H1 (cell line): ENCODE results near the gene FKRP. TPM values are rescaled to one million over a fixed set of nuclear protein-coding genes. Genes with fewer than 3 reads are reported as not detected.

Experiments
- CTCF ChIA-PET: fragments of 300-600 bp; sonication (Branson Sonifier 250); formaldehyde crosslinking; loops from one replicate; lab custom pipeline; 2021; ENCODE audit not compliant: partially characterized antibody; lab: Charles Lee
- POLR2A ChIA-PET: fragments of 300-600 bp; sonication (Branson Sonifier 250); formaldehyde crosslinking; loops from one replicate; lab custom pipeline; 2021; ENCODE audit warnings: inconsistent platforms; ENCODE audit not compliant: partially characterized antibody; lab: Charles Lee
- DNase-seq, 2 experiments: peaks; one replicate each; pipeline versions ENCODE4 v3.0.0 to v3.0.0-alpha.2; 2010 to 2022; ENCODE audit warnings: low spot score in 2 of 2, low read depth in 1 of 2, mixed read lengths in 1 of 2
- FAIRE-seq: peaks from 2 replicates; lab custom pipeline; 2011; peaks lifted over from hg19 to GRCh38; lab: Jason Lieb, UNC
- H2AFZ ChIP-seq: 2 replicates; pipeline ENCODE4 v1.8.1; 2012; ENCODE audit warnings: low read length, inconsistent platforms
- H2AK5ac ChIP-seq: 2 replicates; pipeline ENCODE4 v1.6.1; 2013; ENCODE audit warnings: low read depth, low read length
- H2BK120ac ChIP-seq: replicated peaks from 2 replicates; pipeline ENCODE3; 2013; ENCODE audit warnings: low read depth, low read length, inconsistent platforms
- H2BK12ac ChIP-seq: 2 replicates; pipeline ENCODE4 v1.6.1; 2013; ENCODE audit warnings: low read depth, low read length
- H2BK15ac ChIP-seq: 2 replicates; pipeline ENCODE4 v1.6.1; 2013; ENCODE audit warnings: low read length
- H2BK20ac ChIP-seq: 2 replicates; pipeline ENCODE4 v1.6.1; 2013; ENCODE audit warnings: low read length
- H2BK5ac ChIP-seq: 2 replicates; pipeline ENCODE4 v1.6.1; 2013; ENCODE audit warnings: low read depth, low read length
- H3K14ac ChIP-seq: 2 replicates; pipeline ENCODE4 v1.6.1; 2013; ENCODE audit warnings: inconsistent platforms; ENCODE audit not compliant: insufficient read length
- H3K18ac ChIP-seq: 2 replicates; pipeline ENCODE4 v1.6.1; 2013; ENCODE audit warnings: low read length; ENCODE audit errors: extremely low read depth
- H3K23ac ChIP-seq: 2 replicates; pipeline ENCODE4 v1.6.1; 2013; ENCODE audit warnings: inconsistent platforms; ENCODE audit not compliant: insufficient read length
- H3K23me2 ChIP-seq: 2 replicates; pipeline ENCODE4 v1.6.1; 2013; ENCODE audit warnings: low read depth, low read length
- H3K27ac ChIP-seq: 2 replicates; pipeline ENCODE4 v1.6.1; 2011; ENCODE audit warnings: low read depth, low read length, inconsistent platforms
- H3K27me3 ChIP-seq, 4 experiments: replicated peaks in 1 of 4; 1 replicate in 1 of 4; 2 replicates in 3 of 4; pipeline versions ENCODE4 v1.6.1 to v1.8.1; 2011 to 2013; ENCODE audit warnings: low read length in 3 of 4, mild to moderate bottlenecking in 3 of 4, inconsistent platforms in 2 of 4, mixed read lengths in 2 of 4, moderate library complexity in 1 of 4; ENCODE audit not compliant: control insufficient read depth in 3 of 4, insufficient read depth in 3 of 4; ENCODE audit errors: extremely low read depth in 1 of 4
- H3K36me3 ChIP-seq, 4 experiments: 2 replicates each; pipeline versions ENCODE4 v1.6.1 to v1.8.1; 2011 to 2013; ENCODE audit warnings: mild to moderate bottlenecking in 4 of 4, low read length in 3 of 4, moderate library complexity in 2 of 4, control low read depth in 1 of 4, inconsistent platforms in 1 of 4; ENCODE audit not compliant: insufficient read depth in 4 of 4, control insufficient read depth in 2 of 4
- H3K4ac ChIP-seq: replicated peaks from 2 replicates; pipeline ENCODE3; 2013; ENCODE audit warnings: low read length, low read depth, mixed read lengths, inconsistent platforms; ENCODE audit not compliant: insufficient read length
- H3K4me1 ChIP-seq, 4 experiments: replicated peaks in 1 of 4; 1 replicate in 1 of 4; 2 replicates in 3 of 4; pipeline versions ENCODE4 v1.6.1 to v1.8.1; 2011 to 2013; ENCODE audit warnings: low read length in 3 of 4, inconsistent platforms in 2 of 4, mixed read lengths in 1 of 4; ENCODE audit not compliant: insufficient read depth in 4 of 4, control insufficient read depth in 3 of 4
- H3K4me2 ChIP-seq, 2 experiments: 2 replicates each; pipeline versions ENCODE4 v1.6.1 to v1.8.1; 2011 to 2013; ENCODE audit warnings: low read depth in 2 of 2, low read length in 2 of 2, control low read depth in 1 of 2, inconsistent platforms in 1 of 2, mild to moderate bottlenecking in 1 of 2; ENCODE audit not compliant: insufficient read depth in 1 of 2
- H3K4me3 ChIP-seq, 4 experiments: fragments of 200-600, 300-600 bp in 1 of 4; sonication (generic), shearing (Covaris generic), sonication (Bioruptor Twin) in 1 of 4; 2 replicates each; pipeline versions ENCODE4 v1.5.1 to v1.8.1; 2011 to 2016; ENCODE audit warnings: low read length in 4 of 4, low read depth in 3 of 4, control low read depth in 2 of 4, inconsistent platforms in 2 of 4, mild to moderate bottlenecking in 2 of 4, mixed read lengths in 1 of 4, moderate library complexity in 1 of 4; ENCODE audit not compliant: insufficient read depth in 2 of 4; ENCODE audit errors: extremely low read depth in 1 of 4
- H3K56ac ChIP-seq: replicated peaks from 2 replicates; pipeline ENCODE3; 2013; ENCODE audit warnings: low read depth, mild to moderate bottlenecking, mixed read lengths, low read length, inconsistent platforms; ENCODE audit not compliant: insufficient read length
- H3K79me1 ChIP-seq: 2 replicates; pipeline ENCODE4 v1.6.1; 2013; ENCODE audit warnings: low read depth, low read length, control low read depth
- H3K79me2 ChIP-seq, 2 experiments: 2 replicates each; pipeline versions ENCODE4 v1.6.1 to v1.8.1; 2012 to 2013; ENCODE audit warnings: low read length in 2 of 2, mild to moderate bottlenecking in 2 of 2, inconsistent platforms in 1 of 2; ENCODE audit not compliant: insufficient read depth in 2 of 2, control insufficient read depth in 1 of 2
- H3K9ac ChIP-seq, 4 experiments: replicated peaks in 1 of 4; 1 replicate in 1 of 4; 2 replicates in 3 of 4; pipeline versions ENCODE4 v1.6.1 to v1.8.1; 2011 to 2013; ENCODE audit warnings: low read depth in 3 of 4, low read length in 3 of 4, control low read depth in 2 of 4, mild to moderate bottlenecking in 2 of 4, moderate library complexity in 2 of 4, inconsistent platforms in 1 of 4; ENCODE audit errors: extremely low read depth in 1 of 4
- H3K9me3 ChIP-seq, 2 experiments: 2 replicates each; pipeline versions ENCODE4 v1.6.1 to v1.8.1; 2012 to 2013; ENCODE audit warnings: mild to moderate bottlenecking in 2 of 2, moderate library complexity in 2 of 2, control low read depth in 1 of 2, inconsistent platforms in 1 of 2, low read depth in 1 of 2, low read length in 1 of 2, mixed read lengths in 1 of 2; ENCODE audit not compliant: insufficient read depth in 2 of 2
- H4K20me1 ChIP-seq, 2 experiments: replicated peaks in 1 of 2; 2 replicates each; pipeline versions ENCODE3 to v1.8.1; 2011 to 2013; ENCODE audit warnings: inconsistent platforms in 2 of 2, low read length in 2 of 2, mild to moderate bottlenecking in 1 of 2; ENCODE audit not compliant: insufficient read depth in 2 of 2, control insufficient read depth in 1 of 2
- H4K5ac ChIP-seq: 2 replicates; pipeline ENCODE4 v1.6.1; 2013; ENCODE audit warnings: low read length, low read depth, mixed read lengths, inconsistent platforms; ENCODE audit not compliant: insufficient read length
- H4K8ac ChIP-seq: 2 replicates; pipeline ENCODE4 v1.8.0; 2013; ENCODE audit warnings: mild to moderate bottlenecking, moderate library complexity, low read length, inconsistent platforms; ENCODE audit not compliant: insufficient read depth; ENCODE audit errors: extremely low read depth
- H4K91ac ChIP-seq: replicated peaks from 2 replicates; pipeline ENCODE3; 2013; ENCODE audit warnings: low read length, mixed read lengths, inconsistent platforms; ENCODE audit not compliant: insufficient read length
- POU5F1 ChIP-seq: IDR thresholded peaks from 2 replicates; pipeline ENCODE4 v1.6.1; 2011; ENCODE audit warnings: low read depth, mild to moderate bottlenecking, low read length, moderate library complexity
- RNF2 ChIP-seq: fragments of 200-900, 300-1000 bp; sonication (generic); IDR thresholded peaks from 2 replicates; pipeline ENCODE4 v1.7.1; 2016; ENCODE audit warnings: borderline replicate concordance, low read depth, mild to moderate bottlenecking, antibody characterized with exemption, low read length; ENCODE audit not compliant: poor library complexity, severe bottlenecking; ENCODE audit errors: missing control alignments
- SIRT6 ChIP-seq: IDR thresholded peaks from one replicate; pipeline ENCODE4 v1.7.1; 2012; ENCODE audit warnings: low read length, inconsistent platforms
- WGBS, 2 experiments: shearing (Covaris generic) in 1 of 2; methylation state at CpG; one replicate each; pipeline versions ENCODE4 v1.1.6 to v1.1.7; 2013 to 2015; ENCODE audit warnings: low lambda C conversion rate in 2 of 2, mixed read lengths in 2 of 2, inconsistent platforms in 1 of 2, low coverage in 1 of 2, missing lambda C conversion rate in 1 of 2; ENCODE audit not compliant: insufficient replicate concordance in 2 of 2, insufficient coverage in 1 of 2, insufficient read length in 1 of 2; ENCODE audit errors: extremely low coverage in 1 of 2, missing lambda C conversion rate in 1 of 2; 5-methylcytosine and 5-hydroxymethylcytosine counted together
- polyA plus RNA-seq, 7 experiments: library from polyadenylated mRNA; depleted of rRNA in 3 of 7; stranded (reverse) in 5 of 7; unstranded in 2 of 7; fragments of >200 nt in 5 of 7; fragments of 200-250 nt in 2 of 7; gene quantifications; 1 replicate in 5 of 7; 2 replicates in 1 of 7; 4 replicates in 1 of 7; pipeline versions ENCODE4 v1.2.1 to v1.2.3, GENCODE V29; 2011 to 2013; ENCODE audit warnings: missing spikeins in 2 of 7, mixed read lengths in 2 of 7
- total RNA-seq: library from RNA; stranded (reverse); fragmentation: NEBNext Ultra II Directional; extraction: Animal tissue kit (Norgen Biotek cat#: 25700); gene quantifications from 2 replicates; pipeline ENCODE4 v1.2.1, GENCODE V29; 2021

Gene FKRP
- total and polyA plus RNA-seq, 2 of the 8 experiments (the other 6 are each of a cell fraction or from before 2014, with no cell fraction given): 17.1 to 24.4 TPM

- H3K9ac ChIP-seq: no peak overlapping the region
- H2BK12ac ChIP-seq: no peak overlapping the region
- H3K4me1 ChIP-seq: peaks cover 0 to 3% (median 0%) of the 10 kb centered on the region in 4 experiments; a peak in 4 of 7 replicates
- H3K23me2 ChIP-seq: no peaks in the 10 kb centered on the region
- H3K23ac ChIP-seq: no peak overlapping the region
- H3K18ac ChIP-seq: no peak overlapping the region
- DNase-seq: no peak
- no peak overlapping the region for H4K8ac ChIP-seq
- H3K27me3 ChIP-seq: no peaks in the 10 kb centered on the region
- no peak overlapping the region for H3K56ac ChIP-seq
- H2BK15ac ChIP-seq: no peak overlapping the region
- H3K36me3 ChIP-seq: peaks cover 35 to 80% (median 67%) of the 10 kb centered on the region in 4 experiments
- ChIA-PET POLR2A (interaction anchor here (1.1 kb wide), 1 partner anchor 15 kb away, joined by 3 read pairs; no protein-coding TSS in a partner anchor), CTCF (interaction anchor here (1.1 to 15.8 kb wide), 5 partner anchors 10 to 21 kb away, joined by 3 to 188 read pairs (median 46); no protein-coding TSS in a partner anchor)
- peaks cover 21 to 44% of the 10 kb centered on the region in 2 experiments for H4K20me1 ChIP-seq
- H3K4ac ChIP-seq: no peak overlapping the region
- H3K9me3 ChIP-seq: no peaks in the 10 kb centered on the region
- H2AK5ac ChIP-seq: no peak overlapping the region
- no peak for FAIRE-seq
- H2BK5ac ChIP-seq: no peak overlapping the region
- H3K14ac ChIP-seq: no peak overlapping the region
- no peak overlapping the region for H2BK20ac ChIP-seq
- no peak overlapping the region for H4K91ac ChIP-seq
- H2AFZ ChIP-seq: no peak overlapping the region
- H3K4me3 ChIP-seq: no peak overlapping the region
- TF ChIP-seq POU5F1: 0 out of 2 replicates have a peak, but pooled peaks have one; percentile 21
- no peak for TF ChIP-seq SIRT6
- no peak for TF ChIP-seq RNF2
- TF ChIP-seq, all 59 proteins: peak for 1
- no peak overlapping the region for H2BK120ac ChIP-seq
- 85% methylated on average over 9 of the region's 9 CpGs; no CpG with 5 or more reads in 1 of the 2 experiments for WGBS, 2 experiments
- H3K79me1 ChIP-seq: peaks cover 8% of the 10 kb centered on the region; the same call in 1 of the 2 replicates
- H3K4me2 ChIP-seq: no peak overlapping the region
- no peak overlapping the region for H3K27ac ChIP-seq
- H3K79me2 ChIP-seq: peaks cover 0 to 9% of the 10 kb centered on the region in 2 experiments; a peak in 1 of 4 replicates
- H4K5ac ChIP-seq: no peak overlapping the region
Measured at GRCh38 chr19:46725859-46726393, 19.9 kb upstream of the FKRP start.
